RWPE1 (cell line): Measurements from ENCODE around the gene CACNA1B.

ENCODE experiments used
- CTCF ChIA-PET: fragments of 350-600 bp; sonication (Branson Sonifier 250); formaldehyde crosslinking; extraction: SDS; loops from one replicate; lab custom pipeline; 2021; lab: Yijun Ruan, JAX
- POLR2A ChIA-PET: fragments of 400-600 bp; formaldehyde crosslinking; extraction: SDS; loops from one replicate; lab custom pipeline; 2020; ENCODE audit warnings: antibody characterized with exemption; ENCODE audit not compliant: low non-redundant PET; lab: Yijun Ruan, JAX
- DNase-seq: peaks from one replicate; pipeline ENCODE4 v3.0.0; 2012; ENCODE audit warnings: low spot score
- H3K27ac ChIP-seq: fragments of 450-650 bp; 2 replicates; pipeline ENCODE4 v1.5.1; 2017
- CTCF ChIP-seq: fragments of 450-650 bp; conservative IDR thresholded peaks from 2 replicates; pipeline ENCODE4 v1.5.1; 2017; ENCODE audit warnings: low read depth, mild to moderate bottlenecking

The CACNA1B gene

GRCh38 chr9:137920753-137921152, 43.2 kb downstream of the CACNA1B start:
- POLR2A ChIA-PET = no interaction called here
- no peak overlapping the region for H3K27ac ChIP-seq
- CTCF ChIA-PET = no interaction called here
- no peak for DNase-seq
- no peak for TF ChIP-seq CTCF

GRCh38 chr9:137924169-137924568, 46.6 kb downstream of the CACNA1B start:
- TF ChIP-seq CTCF = no peak
- CTCF ChIA-PET = interaction anchor here (0.6 kb wide), 1 partner anchor 135 kb away, joined by 3 read pairs; no protein-coding TSS in a partner anchor
- no peak overlapping the region for H3K27ac ChIP-seq
- no peak for DNase-seq
- POLR2A ChIA-PET = no interaction called here

- H3K27ac ChIP-seq = no peak overlapping the region
- no peak for DNase-seq
- CTCF ChIA-PET = no interaction called here
- no peak for TF ChIP-seq CTCF
- POLR2A ChIA-PET = no interaction called here
These were observed 47.3 kb downstream of the CACNA1B start for GRCh38 chr9:137924761-137925369.

- no peak for DNase-seq
- H3K27ac ChIP-seq = no peak overlapping the region
- TF ChIP-seq CTCF = no peak
- ChIA-PET POLR2A (no interaction called here), CTCF (no interaction called here)
These were observed 66.1 kb downstream of the CACNA1B start for GRCh38 chr9:137943655-137944054.

GRCh38 chr9:137945581-137945980, 68.0 kb downstream of the CACNA1B start:
- no peak for TF ChIP-seq CTCF
- no peak overlapping the region for H3K27ac ChIP-seq
- ChIA-PET POLR2A (no interaction called here), CTCF (no interaction called here)
- DNase-seq = no peak

- CTCF ChIA-PET = no interaction called here
- no peak for TF ChIP-seq CTCF
- no peak overlapping the region for H3K27ac ChIP-seq
- POLR2A ChIA-PET = no interaction called here
- DNase-seq = no peak
These were observed 69.4 kb downstream of the CACNA1B start for GRCh38 chr9:137946993-137947392.
